HG03439 (cell line): ENCODE results near the gene FOXQ1.
"Not testable (repeated sequence)": the region's sequence is repeated elsewhere in the genome, so short reads cannot be mapped to it uniquely, and the experiment has no call there.

Experiments used
- ATAC-seq: cut with Tn5 transposase; IDR thresholded peaks from one replicate; pipeline ENCODE4 v1.9.1; 2021; ENCODE audit warnings: mild to moderate bottlenecking, moderate library complexity; ENCODE audit not compliant: unreplicated experiment

Gene FOXQ1

GRCh38 chr6:1355068-1355467 lies 43.2 kb downstream of the FOXQ1 start:
- ATAC-seq, result not testable (repeated sequence)

DNA sequence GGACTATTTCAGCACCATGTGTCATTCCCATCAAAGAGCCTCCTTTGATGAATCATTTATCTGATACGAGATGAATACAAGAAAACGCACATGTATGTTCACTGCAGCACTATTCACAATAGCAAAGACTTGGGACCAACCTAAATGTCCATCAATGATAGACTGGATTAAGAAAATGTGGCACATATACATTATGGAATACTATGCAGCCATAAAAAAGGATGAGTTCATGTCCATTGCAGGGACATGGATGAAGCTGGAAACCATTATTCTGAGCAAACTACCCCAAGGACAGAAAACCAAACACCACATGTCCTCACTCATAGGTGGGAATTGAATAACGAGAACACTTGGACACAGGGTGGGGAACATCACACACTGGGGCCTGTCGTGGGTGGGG lies 49.8 kb downstream of the FOXQ1 start:
- not testable (repeated sequence) for ATAC-seq

DNA sequence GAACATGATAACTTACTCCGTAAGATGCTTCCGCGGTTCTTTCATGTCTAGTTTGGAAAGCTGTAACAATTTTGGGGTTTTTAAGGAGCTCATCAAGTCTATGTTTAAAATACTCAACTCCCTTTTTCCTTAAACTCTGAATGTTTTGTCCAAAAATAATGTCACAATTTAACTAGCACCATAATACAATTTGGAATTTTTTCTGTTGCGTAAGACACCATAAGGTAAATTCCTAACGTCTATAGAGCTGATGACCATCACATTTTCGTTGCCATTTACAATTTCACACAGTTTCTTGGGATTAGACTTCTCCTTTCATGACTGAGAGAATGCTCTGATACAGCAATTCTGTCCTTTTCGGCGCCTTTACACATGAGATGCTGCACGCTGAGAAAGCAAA lies 50.7 kb downstream of the FOXQ1 start:
- no peak for ATAC-seq

GRCh38 chr6:1363298-1363697 lies 51.4 kb downstream of the FOXQ1 start:
- no peak for ATAC-seq

DNA sequence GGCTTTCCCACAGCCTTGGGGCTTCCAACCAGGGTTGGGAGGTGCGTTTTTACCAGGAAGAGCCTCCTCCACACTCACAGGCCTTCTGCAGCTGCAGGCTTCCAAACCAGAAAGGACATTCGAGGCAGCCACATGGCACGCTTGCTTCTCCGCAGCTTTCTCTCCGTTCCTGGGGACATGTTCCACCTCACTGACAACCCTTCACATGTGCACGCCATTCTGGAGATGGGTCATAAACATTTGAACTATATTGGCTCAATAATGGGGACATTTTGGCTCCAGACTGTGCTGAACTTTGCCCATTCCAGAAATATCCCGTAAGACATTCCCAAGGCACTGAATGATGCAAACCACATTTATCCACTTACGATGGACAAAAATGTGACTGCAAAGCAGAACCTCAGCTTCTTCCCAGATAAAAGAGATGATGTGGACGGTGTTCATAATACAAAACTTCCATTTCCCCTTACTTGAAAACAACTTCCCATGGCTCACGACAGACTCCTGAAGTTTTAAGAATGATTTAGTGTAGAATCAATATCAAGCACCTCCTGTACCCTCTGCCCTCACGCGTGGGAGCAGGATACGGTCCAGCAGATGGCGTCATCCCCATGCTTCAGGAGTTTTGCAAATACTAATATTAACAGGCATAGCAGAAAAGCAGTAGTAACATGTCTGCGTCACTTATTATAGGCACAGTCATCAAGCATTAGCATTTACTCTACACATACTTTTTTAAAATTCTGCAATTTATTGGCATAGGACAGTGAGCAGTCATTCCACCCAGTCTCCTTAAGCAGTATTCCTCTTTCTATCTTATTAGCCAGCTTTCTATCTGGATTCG lies 52.1 kb downstream of the FOXQ1 start:
- ATAC-seq, result no peak
